ENCODE measurements around the gene SEPTIN10.

GRCh38 chr2:109531221-109531620 is 82.5 kb downstream of the SEPTIN10 start:
- TF ChIP-seq JUND (IDR thresholded peaks at IDR 0.05; ENCODE audit: low read length) (no peak), POLR2AphosphoS5 (IDR thresholded peaks at IDR 0.05; ENCODE audit: low read depth, low read length) (no peak), SP2 (IDR thresholded peaks at IDR 0.05; ENCODE audit: low read length) (no peak), CTCF (IDR thresholded peaks at IDR 0.05; ENCODE audit: control extremely low read depth in 1 of 3, insufficient read depth in 1 of 3, low read depth in 1 of 3, low read length in 3 of 3) (no peak), TAF1 (IDR thresholded peaks at IDR 0.05; ENCODE audit: low read depth, low read length) (no peak), HDAC2 (IDR thresholded peaks at IDR 0.05; ENCODE audit: borderline replicate concordance in 1 of 2, low read depth in 2 of 2, low read length in 2 of 2) (no peak), ATF3 (IDR thresholded peaks at IDR 0.05; ENCODE audit: insufficient read depth, low read depth, low read length) (no peak), POU5F1 (IDR thresholded peaks at IDR 0.05; ENCODE audit: low read depth, low read length) (no peak), MAX (IDR thresholded peaks at IDR 0.05) (no peak), EP300 (IDR thresholded peaks at IDR 0.05; ENCODE audit: borderline replicate concordance in 1 of 2, low read depth in 2 of 2, low read length in 2 of 2) (no peak), ATF2 (IDR thresholded peaks at IDR 0.05; ENCODE audit: low read length) (no peak), POLR2A (IDR thresholded peaks at IDR 0.05; ENCODE audit: control extremely low read depth in 1 of 2, low read depth in 2 of 2, low read length in 2 of 2) (no peak)

Measured in H1 (cell line).